ENCODE measurements around the gene CREB5.
"Not testable (repeated sequence)": the region's sequence is repeated elsewhere in the genome, so short reads cannot be mapped to it uniquely, and the experiment has no call there.

CREB5 gene

GRCh38 chr7:28798274-28798673, 386.0 kb downstream of the CREB5 start:
- in situ Hi-C loops (cut with MboI; ENCODE audit: low sequenced_read_pairs): no loop called here

DNA sequence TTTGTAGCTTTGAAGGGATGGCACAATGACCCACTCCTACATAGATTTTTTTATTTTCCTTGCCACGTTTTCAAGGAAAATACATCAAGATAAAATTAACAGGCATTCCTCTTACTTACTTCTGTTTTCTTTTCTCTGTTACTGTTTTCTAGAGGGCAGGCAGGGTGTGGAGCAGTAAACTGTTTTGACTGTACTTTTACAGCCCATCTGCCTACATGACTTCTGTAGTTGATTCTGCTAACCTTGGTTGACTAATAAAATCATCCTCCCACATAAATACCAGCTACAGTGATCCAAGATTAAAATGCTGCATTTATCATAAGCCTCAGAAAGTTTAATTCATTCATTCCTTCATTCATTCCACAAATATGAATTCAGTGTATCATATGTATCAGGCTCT, 387.3 kb downstream of the CREB5 start:
- in situ Hi-C loops (cut with MboI; ENCODE audit: low sequenced_read_pairs): no loop called here

DNA sequence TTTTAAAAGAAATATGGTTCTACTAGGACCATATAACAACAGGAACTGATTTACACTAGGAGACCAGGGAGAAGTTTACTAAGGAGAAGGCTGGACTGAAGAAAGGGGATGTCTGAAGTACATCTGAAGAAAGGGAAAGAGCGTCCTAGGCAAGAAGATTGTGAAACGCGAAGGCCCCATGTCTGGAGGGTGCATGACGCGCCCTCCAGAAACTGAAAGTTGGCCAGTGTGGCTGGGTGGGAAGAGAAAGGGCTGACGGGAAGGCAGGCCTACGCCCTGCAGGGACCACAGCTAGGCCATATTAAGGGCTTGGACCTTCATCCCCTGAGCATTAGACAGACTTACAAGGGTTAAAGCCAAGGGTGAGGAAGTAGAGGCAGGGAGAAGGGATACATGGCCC, 387.8 kb downstream of the CREB5 start:
- in situ Hi-C loops (cut with MboI; ENCODE audit: low sequenced_read_pairs): no loop called here

GRCh38 chr7:28802450-28802849, 390.1 kb downstream of the CREB5 start:
- in situ Hi-C loops (cut with MboI; ENCODE audit: low sequenced_read_pairs): no loop called here

- in situ Hi-C loops (cut with MboI; ENCODE audit: low sequenced_read_pairs): no loop called here
These were observed 391.8 kb downstream of the CREB5 start for GRCh38 chr7:28804157-28804556.

DNA sequence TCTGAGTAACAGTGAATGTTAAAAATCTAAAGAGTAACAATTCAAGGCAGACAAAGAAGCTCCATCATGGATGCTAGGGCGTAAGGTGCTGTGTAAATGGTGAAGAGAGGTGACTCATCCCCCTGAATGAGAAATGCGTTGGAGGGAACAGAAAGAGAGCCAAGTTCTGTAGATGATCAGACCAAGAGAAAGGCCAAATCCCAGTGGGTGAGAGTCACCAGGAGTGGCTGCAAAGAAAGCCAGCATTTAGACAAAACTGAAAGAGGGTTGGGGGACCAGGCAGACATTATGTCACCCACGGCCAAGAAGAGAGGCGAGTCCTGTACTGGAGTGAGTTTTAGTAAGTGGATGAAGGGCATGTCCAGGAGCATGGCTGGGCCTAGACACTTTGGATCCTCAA, 392.7 kb downstream of the CREB5 start:
- in situ Hi-C loops (cut with MboI; ENCODE audit: low sequenced_read_pairs): no loop called here

DNA sequence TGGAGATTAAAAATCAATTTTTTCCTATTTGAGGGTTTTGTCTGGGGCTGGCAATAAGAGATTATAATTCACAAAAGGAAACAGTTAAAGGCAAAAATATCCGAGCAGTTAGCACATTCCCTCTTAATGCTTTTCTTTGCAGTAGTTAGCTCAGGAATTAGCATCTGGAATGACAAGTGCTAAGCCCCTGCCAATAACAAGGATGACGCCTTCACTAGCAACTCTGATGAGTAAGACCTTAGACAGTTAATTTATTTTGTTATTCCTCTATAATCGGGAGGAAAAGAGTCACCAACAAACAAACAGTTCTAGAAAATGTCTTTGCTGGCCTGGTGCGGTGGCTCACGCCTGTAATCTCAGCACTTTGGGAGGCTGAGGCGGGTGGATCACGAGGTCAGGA, 394.5 kb downstream of the CREB5 start:
- in situ Hi-C loops (cut with MboI; ENCODE audit: low sequenced_read_pairs): no loop called here

DNA sequence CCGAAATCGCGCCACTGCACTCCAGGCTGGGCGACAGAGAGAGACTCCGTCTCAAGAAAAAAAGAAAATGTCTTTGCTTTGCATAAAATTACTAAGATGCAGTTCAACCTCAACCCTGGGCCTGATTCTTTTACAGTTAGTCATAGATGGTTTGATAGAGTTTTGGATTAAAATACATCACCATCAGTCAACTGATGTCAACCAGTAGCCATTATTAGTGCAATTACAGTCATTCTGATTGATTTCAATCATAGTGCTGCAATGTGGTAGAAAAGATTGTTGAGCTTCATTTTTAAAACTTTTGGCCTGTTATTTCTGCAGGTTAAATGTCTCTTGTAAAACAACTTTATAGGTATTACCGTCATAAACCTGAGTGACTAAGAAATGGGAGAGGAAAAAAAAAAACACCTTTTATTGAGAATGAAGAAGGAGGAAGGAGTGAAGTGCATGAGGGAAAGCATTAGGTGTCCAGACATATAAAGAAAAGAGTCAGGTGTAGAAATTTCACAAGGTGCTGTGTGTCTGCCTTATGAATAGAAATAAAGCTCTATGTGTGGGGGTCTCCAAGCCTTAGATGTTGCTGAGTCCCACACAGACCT, 395.2 kb downstream of the CREB5 start:
- in situ Hi-C loops (cut with MboI; ENCODE audit: low sequenced_read_pairs): no loop called here

- in situ Hi-C loops (cut with MboI; ENCODE audit: low sequenced_read_pairs): no loop called here
These were observed 396.6 kb downstream of the CREB5 start for GRCh38 chr7:28808796-28809533.

GRCh38 chr7:28811008-28811407, 398.7 kb downstream of the CREB5 start:
- in situ Hi-C loops (cut with MboI; ENCODE audit: low sequenced_read_pairs): no loop called here

GRCh38 chr7:28811701-28812430, 399.5 kb downstream of the CREB5 start:
- in situ Hi-C loops (cut with MboI; ENCODE audit: low sequenced_read_pairs): no loop called here

DNA sequence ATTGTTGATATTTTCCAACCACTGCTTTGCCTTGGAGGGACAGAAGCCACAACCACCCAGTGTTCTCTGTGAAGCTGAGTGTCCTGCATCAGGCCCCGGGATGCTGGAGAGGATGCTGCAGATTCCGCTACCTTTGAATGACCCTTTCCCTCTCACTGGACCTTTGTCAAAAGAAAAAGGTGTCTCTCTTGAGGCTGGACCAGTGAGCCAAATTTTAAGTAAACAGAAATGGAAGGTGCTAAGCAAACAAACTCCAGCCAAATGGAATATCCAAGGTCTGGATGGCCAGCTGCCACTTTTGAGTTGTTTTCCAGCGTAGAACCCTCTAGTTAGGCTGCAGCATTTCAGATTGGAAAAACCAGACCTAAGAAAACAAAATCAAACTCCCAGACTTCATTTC, 400.3 kb downstream of the CREB5 start:
- in situ Hi-C loops (cut with MboI; ENCODE audit: low sequenced_read_pairs): no loop called here

DNA sequence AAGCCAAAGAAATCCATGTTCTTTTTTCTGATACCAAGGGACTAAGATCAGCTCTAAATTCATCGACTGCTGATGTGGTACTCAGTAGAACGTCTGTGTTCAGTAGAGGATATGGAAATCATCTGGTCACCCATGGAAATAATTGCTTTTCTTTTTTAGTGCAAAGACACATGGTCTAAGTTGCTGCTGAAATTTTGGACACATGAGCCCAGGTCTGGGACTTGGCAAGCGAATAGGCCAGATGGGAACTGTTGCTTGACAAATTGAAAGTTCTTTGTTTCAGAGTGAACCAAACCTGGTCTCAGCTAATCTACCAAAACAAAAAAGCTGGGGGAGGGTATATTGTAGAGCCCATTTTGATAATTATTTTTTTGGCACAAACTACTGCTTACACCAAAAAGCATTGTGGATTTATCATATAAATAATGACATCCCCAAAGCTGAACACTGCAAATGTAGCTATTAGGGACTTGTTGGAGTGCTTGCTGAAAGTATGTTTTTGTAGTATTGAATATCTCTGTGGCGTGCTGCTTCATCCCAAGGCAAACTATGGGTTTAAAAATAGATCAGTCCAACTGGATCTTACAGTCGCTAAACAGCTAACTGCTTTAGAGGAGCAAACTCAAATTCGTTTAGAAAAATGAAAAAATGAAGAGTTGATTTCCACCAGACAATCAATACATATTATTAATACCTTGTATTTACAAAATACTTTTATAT, 401.1 kb downstream of the CREB5 start:
- in situ Hi-C loops (cut with MboI; ENCODE audit: low sequenced_read_pairs): no loop called here

DNA sequence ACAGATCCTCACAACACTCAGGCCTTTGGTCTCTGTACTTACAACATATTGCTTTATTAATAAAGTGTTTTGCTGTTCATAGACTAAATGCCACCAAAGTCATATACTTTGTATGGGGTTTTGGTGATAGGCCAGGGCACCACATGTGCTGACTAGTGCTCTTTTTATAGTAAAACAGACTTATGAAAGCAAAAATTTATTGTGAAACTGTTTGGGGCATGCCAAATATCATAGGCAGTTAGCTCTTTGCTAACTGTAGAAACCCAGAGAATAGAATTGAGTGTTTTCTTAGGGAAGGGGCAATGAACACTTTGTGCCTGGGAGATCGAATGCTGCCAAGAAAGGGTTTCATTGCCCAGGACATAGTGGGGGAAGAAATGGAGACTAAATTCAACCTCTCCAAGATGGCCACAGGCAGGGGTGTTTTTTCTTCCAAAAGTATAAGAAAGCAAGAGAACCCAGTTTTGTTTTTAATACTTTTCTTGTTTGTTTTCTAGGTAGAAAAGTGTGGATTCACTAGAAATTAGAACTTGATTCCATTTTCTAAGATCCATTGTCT, 403.1 kb downstream of the CREB5 start:
- in situ Hi-C loops (cut with MboI; ENCODE audit: low sequenced_read_pairs): no loop called here

- in situ Hi-C loops (cut with MboI; ENCODE audit: low sequenced_read_pairs): no loop called here
These were observed 403.6 kb downstream of the CREB5 start for GRCh38 chr7:28815928-28816373.

- in situ Hi-C loops (cut with MboI; ENCODE audit: low sequenced_read_pairs): no loop called here
These were observed 406.7 kb downstream of the CREB5 start for GRCh38 chr7:28818996-28819395.

DNA sequence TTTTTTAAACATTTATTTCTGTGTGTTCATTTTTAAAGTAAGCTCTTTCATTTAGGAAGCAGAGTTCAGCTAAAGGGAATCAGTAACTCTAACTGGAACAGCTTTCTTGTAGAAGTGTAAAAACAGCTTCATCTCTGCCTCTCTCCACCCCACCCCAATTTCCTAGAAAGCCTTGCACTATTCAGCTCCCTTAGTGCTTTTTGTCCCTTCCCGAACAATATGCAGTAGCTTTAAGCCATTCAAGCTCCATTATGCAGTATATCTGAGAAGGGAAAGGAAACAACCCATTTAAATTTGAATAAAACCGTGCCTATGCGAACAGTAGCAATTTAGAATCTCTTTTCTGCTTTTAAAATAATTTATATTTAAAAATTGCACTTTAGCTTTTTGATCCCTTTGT, 411.3 kb downstream of the CREB5 start:
- in situ Hi-C loops (cut with MboI; ENCODE audit: low sequenced_read_pairs): no loop called here

GRCh38 chr7:28825817-28826448, 413.6 kb downstream of the CREB5 start:
- in situ Hi-C loops (cut with MboI; ENCODE audit: low sequenced_read_pairs): not testable (repeated sequence)

GRCh38 chr7:28830846-28831245, 418.5 kb downstream of the CREB5 start:
- in situ Hi-C loops (cut with MboI; ENCODE audit: low sequenced_read_pairs): no loop called here

DNA sequence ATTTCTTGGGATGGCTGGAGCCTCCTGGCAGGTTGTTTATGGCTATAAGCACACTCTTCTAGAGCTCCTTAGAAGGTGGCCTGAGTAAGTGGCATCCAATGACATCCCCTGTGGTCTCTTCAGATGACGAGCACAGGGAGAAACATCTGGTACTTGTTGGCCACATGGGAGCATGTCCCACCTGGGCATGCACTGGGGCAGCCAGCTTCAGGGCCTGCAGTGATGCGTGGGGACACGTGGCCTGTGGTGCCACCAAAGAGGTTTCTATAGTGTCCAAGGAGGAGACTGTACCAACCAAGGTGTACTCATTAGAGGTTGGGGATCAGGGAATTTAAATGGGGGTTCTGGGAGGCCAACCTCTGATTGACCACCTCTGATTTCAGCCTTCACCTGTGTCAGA, 420.4 kb downstream of the CREB5 start:
- in situ Hi-C loops (cut with MboI; ENCODE audit: low sequenced_read_pairs): no loop called here

GRCh38 chr7:28835800-28836199, 423.5 kb downstream of the CREB5 start:
- in situ Hi-C loops (cut with MboI; ENCODE audit: low sequenced_read_pairs): no loop called here
